ENCODE data around the gene KLHL2. TPM values are rescaled to one million over a fixed set of nuclear protein-coding genes. Genes with fewer than 3 reads are reported as not detected.
"Not testable (repeated sequence)": the region's sequence is repeated elsewhere in the genome, so short reads cannot be mapped to it uniquely, and the experiment has no call there.

Gene KLHL2
- total and polyA plus RNA-seq, 2 of the 13 experiments (the other 11 are each of a cell fraction or from before 2014, with no cell fraction given) = 9.2 to 17.6 TPM

- in situ Hi-C loops (cut with HindIII; ENCODE audit: extremely low pct_ligation_motif_present, low pct_unique_long_range_greater_than_20kb) = no loop called here
- Histone ChIP-seq H3K4me2 (ENCODE audit: low read depth, low read length) (no peak overlapping the region), H3K79me2 (ENCODE audit: insufficient read depth, low read length) (no peaks in the 10 kb centered on the region), H3K4me3 (replicated peaks in 1 of 3; ENCODE audit: insufficient read depth in 1 of 3, low read depth in 2 of 3, low read length in 3 of 3) (no peak overlapping the region), H3K36me3 (replicated peaks in 1 of 2; ENCODE audit: control insufficient read depth in 1 of 2, insufficient read depth in 2 of 2, low read length in 2 of 2) (peaks cover 0 to 3% of the 10 kb centered on the region in 2 experiments; a peak in 1 of 5 replicates), H3K27ac (ENCODE audit: extremely low read length, insufficient read depth, low read length) (no peak overlapping the region), H2AFZ (ENCODE audit: low read length) (no peak overlapping the region), H4K20me1 (ENCODE audit: insufficient read depth, low read length) (no peaks in the 10 kb centered on the region), H3K9me3 (ENCODE audit: low read length) (no peaks in the 10 kb centered on the region), H3K9ac (ENCODE audit: insufficient read depth, low read depth, low read length) (no peak overlapping the region), H3K27me3 (ENCODE audit: control insufficient read depth in 1 of 2, insufficient read depth in 2 of 2, low read length in 2 of 2) (no peaks in the 10 kb centered on the region), H3K4me1 (ENCODE audit: insufficient read depth, low read length) (peaks cover 5% of the 10 kb centered on the region; the same call in 1 of the 2 replicates)
- TF ChIP-seq MEIS2 (CRISPR knock-in tag; IDR thresholded peaks at IDR 0.05) = no peak
- no peak for TF ChIP-seq ZNF337 (CRISPR knock-in tag; IDR thresholded peaks at IDR 0.05; ENCODE audit: borderline replicate concordance, low read depth)
- TF ChIP-seq ZSCAN22 (CRISPR knock-in tag; IDR thresholded peaks at IDR 0.05) = no peak
- TF ChIP-seq ZNF383 (CRISPR knock-in tag; IDR thresholded peaks at IDR 0.05; ENCODE audit: borderline replicate concordance) = no peak
- no peak for TF ChIP-seq MYC (CRISPR knock-in tag; IDR thresholded peaks at IDR 0.05; ENCODE audit: borderline replicate concordance)
- TF ChIP-seq CEBPB (IDR thresholded peaks at IDR 0.05; ENCODE audit: borderline replicate concordance, low read depth, low read length) = peak; percentile 87
- peak; percentile 82 for TF ChIP-seq CEBPG (CRISPR knock-in tag; IDR thresholded peaks at IDR 0.05)
- ATAC-seq = no peak
- intact Hi-C loops (cut with micrococcal nuclease; ENCODE audit: unreplicated experiment) = no loop called here
- peak; percentile 1 for DNase-seq (ENCODE audit: low spot score)
- POLR2A ChIA-PET = no interaction called here
- FAIRE-seq = no peak
- 96% methylated on average over 5 of the region's 5 CpGs for WGBS (ENCODE audit: low lambda C conversion rate)
- no TSS peak for BruUV-seq (replicated peaks)
- CTCF ChIA-PET (ENCODE audit: low intra/inter-chr PET ratio, low total read pairs) = no interaction called here
Measured at GRCh38 chr4:165234766-165235165, 27.4 kb downstream of the KLHL2 start.

- BruUV-seq (replicated peaks); H3K4me1 ChIP-seq (ENCODE audit: insufficient read depth, low read length); DNase-seq (ENCODE audit: low spot score); FAIRE-seq; in situ Hi-C loops (cut with HindIII; ENCODE audit: extremely low pct_ligation_motif_present, low pct_unique_long_range_greater_than_20kb); H3K79me2 ChIP-seq (ENCODE audit: insufficient read depth, low read length); H3K27ac ChIP-seq (ENCODE audit: extremely low read length, insufficient read depth, low read length); ATAC-seq; POLR2A ChIA-PET; CTCF ChIA-PET (ENCODE audit: low intra/inter-chr PET ratio, low total read pairs); H2AFZ ChIP-seq (ENCODE audit: low read length); intact Hi-C loops (cut with micrococcal nuclease; ENCODE audit: unreplicated experiment); H3K36me3 ChIP-seq (replicated peaks in 1 of 2; ENCODE audit: control insufficient read depth in 1 of 2, insufficient read depth in 2 of 2, low read length in 2 of 2); H3K27me3 ChIP-seq (ENCODE audit: control insufficient read depth in 1 of 2, insufficient read depth in 2 of 2, low read length in 2 of 2); H4K20me1 ChIP-seq (ENCODE audit: insufficient read depth, low read length); H3K4me3 ChIP-seq (replicated peaks in 1 of 3; ENCODE audit: insufficient read depth in 1 of 3, low read depth in 2 of 3, low read length in 3 of 3); H3K4me2 ChIP-seq (ENCODE audit: low read depth, low read length); H3K9ac ChIP-seq (ENCODE audit: insufficient read depth, low read depth, low read length); H3K9me3 ChIP-seq (ENCODE audit: low read length): not testable (repeated sequence)
- WGBS (ENCODE audit: low lambda C conversion rate) = no CpG with 5 or more reads among the region's 1 CpG
Measured at GRCh38 chr4:165236852-165237251, 29.5 kb downstream of the KLHL2 start.

GRCh38 chr4:165238041-165238640, 30.8 kb downstream of the KLHL2 start:
- H3K9me3 ChIP-seq (ENCODE audit: low read length); H4K20me1 ChIP-seq (ENCODE audit: insufficient read depth, low read length); H3K4me1 ChIP-seq (ENCODE audit: insufficient read depth, low read length); H3K4me3 ChIP-seq (replicated peaks in 1 of 3; ENCODE audit: insufficient read depth in 1 of 3, low read depth in 2 of 3, low read length in 3 of 3); CTCF ChIA-PET (ENCODE audit: low intra/inter-chr PET ratio, low total read pairs); H3K27me3 ChIP-seq (ENCODE audit: control insufficient read depth in 1 of 2, insufficient read depth in 2 of 2, low read length in 2 of 2); in situ Hi-C loops (cut with HindIII; ENCODE audit: extremely low pct_ligation_motif_present, low pct_unique_long_range_greater_than_20kb); FAIRE-seq; DNase-seq (ENCODE audit: low spot score); H3K27ac ChIP-seq (ENCODE audit: extremely low read length, insufficient read depth, low read length); H3K79me2 ChIP-seq (ENCODE audit: insufficient read depth, low read length); POLR2A ChIA-PET; H3K4me2 ChIP-seq (ENCODE audit: low read depth, low read length); BruUV-seq (replicated peaks); H2AFZ ChIP-seq (ENCODE audit: low read length); H3K36me3 ChIP-seq (replicated peaks in 1 of 2; ENCODE audit: control insufficient read depth in 1 of 2, insufficient read depth in 2 of 2, low read length in 2 of 2); intact Hi-C loops (cut with micrococcal nuclease; ENCODE audit: unreplicated experiment); H3K9ac ChIP-seq (ENCODE audit: insufficient read depth, low read depth, low read length); ATAC-seq: not testable (repeated sequence)
- WGBS (ENCODE audit: low lambda C conversion rate) = 94% methylated on average over 4 of the region's 5 CpGs

DNA sequence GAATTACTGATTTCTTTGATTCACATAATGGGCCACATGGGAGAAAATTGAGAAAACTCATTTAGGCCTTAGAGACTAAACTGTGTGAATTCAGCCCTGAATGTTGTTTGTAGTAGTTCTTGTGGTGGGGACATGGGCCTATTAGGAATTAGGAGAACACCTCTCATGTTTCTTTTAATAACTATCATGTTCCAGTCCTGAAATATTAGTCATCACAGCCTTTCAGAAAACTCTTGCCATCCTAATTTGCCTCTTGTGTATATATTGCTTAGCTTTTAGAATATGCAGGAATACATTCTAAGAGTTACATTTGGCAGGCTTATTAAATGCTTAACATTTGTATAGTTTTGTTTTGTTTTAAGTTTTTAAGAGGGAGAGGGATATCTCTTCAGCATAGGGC, 33.4 kb downstream of the KLHL2 start:
- ATAC-seq; H2AFZ ChIP-seq (ENCODE audit: low read length); H3K27ac ChIP-seq (ENCODE audit: extremely low read length, insufficient read depth, low read length); CTCF ChIA-PET (ENCODE audit: low intra/inter-chr PET ratio, low total read pairs); H3K4me2 ChIP-seq (ENCODE audit: low read depth, low read length); H3K36me3 ChIP-seq (replicated peaks in 1 of 2; ENCODE audit: control insufficient read depth in 1 of 2, insufficient read depth in 2 of 2, low read length in 2 of 2); BruUV-seq (replicated peaks); POLR2A ChIA-PET; intact Hi-C loops (cut with micrococcal nuclease; ENCODE audit: unreplicated experiment); in situ Hi-C loops (cut with HindIII; ENCODE audit: extremely low pct_ligation_motif_present, low pct_unique_long_range_greater_than_20kb); FAIRE-seq; DNase-seq (ENCODE audit: low spot score); H4K20me1 ChIP-seq (ENCODE audit: insufficient read depth, low read length); H3K9me3 ChIP-seq (ENCODE audit: low read length); H3K4me3 ChIP-seq (replicated peaks in 1 of 3; ENCODE audit: insufficient read depth in 1 of 3, low read depth in 2 of 3, low read length in 3 of 3); H3K79me2 ChIP-seq (ENCODE audit: insufficient read depth, low read length); H3K27me3 ChIP-seq (ENCODE audit: control insufficient read depth in 1 of 2, insufficient read depth in 2 of 2, low read length in 2 of 2); H3K9ac ChIP-seq (ENCODE audit: insufficient read depth, low read depth, low read length): not testable (repeated sequence)
- H3K4me1 ChIP-seq (ENCODE audit: insufficient read depth, low read length) = peaks cover 12% of the 10 kb centered on the region
